ENCODE data around the gene NUP160.
"Not testable (repeated sequence)": the region's sequence is repeated elsewhere in the genome, so short reads cannot be mapped to it uniquely, and the experiment has no call there.

Gene NUP160

GRCh38 chr11:47847892-47848699 lies at the start of gene NUP160:
Gene NUP160 (minus strand): TSS chr11:47848350. CDS start chr11:47848318, 32 bp downstream.
- peak; percentile 78 for DNase-seq (ENCODE audit: low read depth)

GRCh38 chr11:47896199-47896598 lies 48.0 kb upstream of the NUP160 start:
- no peak for DNase-seq (ENCODE audit: low read depth)

- DNase-seq (ENCODE audit: low read depth) = no peak
Measured at GRCh38 chr11:47895035-47895434, 46.9 kb upstream of the NUP160 start.

GRCh38 chr11:47892546-47893276 lies 44.6 kb upstream of the NUP160 start:
- DNase-seq (ENCODE audit: low read depth) = not testable (repeated sequence)

- no peak for DNase-seq (ENCODE audit: low read depth)
Measured at GRCh38 chr11:47891886-47892285, 43.7 kb upstream of the NUP160 start.

- no peak for DNase-seq (ENCODE audit: low read depth)
Measured at GRCh38 chr11:47889714-47890441, 41.7 kb upstream of the NUP160 start.

GRCh38 chr11:47887910-47888569 lies 39.9 kb upstream of the NUP160 start:
- DNase-seq (ENCODE audit: low read depth) = no peak

- no peak for DNase-seq (ENCODE audit: low read depth)
Measured at GRCh38 chr11:47886096-47886495, 37.9 kb upstream of the NUP160 start.

- DNase-seq (ENCODE audit: low read depth) = not testable (repeated sequence)
Measured at GRCh38 chr11:47882437-47882836, 34.3 kb upstream of the NUP160 start.

GRCh38 chr11:47881145-47881544 lies 33.0 kb upstream of the NUP160 start:
- DNase-seq (ENCODE audit: low read depth) = no peak

- no peak for DNase-seq (ENCODE audit: low read depth)
Measured at GRCh38 chr11:47879259-47880158, 31.4 kb upstream of the NUP160 start.

- not testable (repeated sequence) for DNase-seq (ENCODE audit: low read depth)
Measured at GRCh38 chr11:47875858-47876257, 27.7 kb upstream of the NUP160 start.

- no peak for DNase-seq (ENCODE audit: low read depth)
Measured at GRCh38 chr11:47870404-47870803, 22.3 kb upstream of the NUP160 start.

GRCh38 chr11:47869544-47870393 lies 21.6 kb upstream of the NUP160 start:
- no peak for DNase-seq (ENCODE audit: low read depth)

- no peak for DNase-seq (ENCODE audit: low read depth)
Measured at GRCh38 chr11:47867823-47868222, 19.7 kb upstream of the NUP160 start.

- not testable (repeated sequence) for DNase-seq (ENCODE audit: low read depth)
Measured at GRCh38 chr11:47866892-47867291, 18.7 kb upstream of the NUP160 start.

- DNase-seq (ENCODE audit: low read depth) = no peak
Measured at GRCh38 chr11:47864901-47865300, 16.8 kb upstream of the NUP160 start.

- no peak for DNase-seq (ENCODE audit: low read depth)
Measured at GRCh38 chr11:47863898-47864430, 15.8 kb upstream of the NUP160 start.

GRCh38 chr11:47863189-47863897 lies 15.2 kb upstream of the NUP160 start:
- no peak for DNase-seq (ENCODE audit: low read depth)

Data from T-helper 22 cell (primary cell).